Sigmoid colon (tissue), 4 donors: Measurements from ENCODE around the gene KCNK6.

Experiments
- EP300 ChIP-seq, 4 donors: sonication (generic); formaldehyde crosslinking; IDR thresholded peaks; one replicate each; pipeline ENCODE4 v1.6.1; 2017; ENCODE audit warnings: antibody characterized with exemption in 4 of 4
- POLR2A ChIP-seq, 2 donors: fragments of 450-650 bp; IDR thresholded peaks; one replicate each; pipeline ENCODE4 v1.6.1; 2016; ENCODE audit warnings: antibody characterized with exemption in 2 of 2, mild to moderate bottlenecking in 2 of 2, moderate library complexity in 2 of 2
- TF ChIP-seq, protein P1 (sequence below), 4 experiments: fragments of 450-650 bp in 3 of 4; fragments of 200-600 bp in 1 of 4; IDR thresholded peaks; one replicate each; pipeline ENCODE4 v1.5.1; 2016 to 2019; ENCODE audit warnings: antibody characterized with exemption in 4 of 4, mild to moderate bottlenecking in 3 of 4, moderate library complexity in 2 of 4

DNA sequence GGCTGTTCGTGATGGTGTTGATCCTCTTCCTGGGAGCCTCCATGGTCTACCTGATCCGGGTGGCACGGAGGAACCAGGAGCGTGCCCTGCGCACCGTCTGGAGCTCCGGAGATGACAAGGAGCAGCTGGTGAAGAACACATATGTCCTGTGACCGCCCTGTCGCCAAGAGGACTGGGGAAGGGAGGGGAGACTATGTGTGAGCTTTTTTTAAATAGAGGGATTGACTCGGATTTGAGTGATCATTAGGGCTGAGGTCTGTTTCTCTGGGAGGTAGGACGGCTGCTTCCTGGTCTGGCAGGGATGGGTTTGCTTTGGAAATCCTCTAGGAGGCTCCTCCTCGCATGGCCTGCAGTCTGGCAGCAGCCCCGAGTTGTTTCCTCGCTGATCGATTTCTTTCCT lies 27.8 kb upstream of the KCNK6 start:
- TF ChIP-seq, protein P1, sequence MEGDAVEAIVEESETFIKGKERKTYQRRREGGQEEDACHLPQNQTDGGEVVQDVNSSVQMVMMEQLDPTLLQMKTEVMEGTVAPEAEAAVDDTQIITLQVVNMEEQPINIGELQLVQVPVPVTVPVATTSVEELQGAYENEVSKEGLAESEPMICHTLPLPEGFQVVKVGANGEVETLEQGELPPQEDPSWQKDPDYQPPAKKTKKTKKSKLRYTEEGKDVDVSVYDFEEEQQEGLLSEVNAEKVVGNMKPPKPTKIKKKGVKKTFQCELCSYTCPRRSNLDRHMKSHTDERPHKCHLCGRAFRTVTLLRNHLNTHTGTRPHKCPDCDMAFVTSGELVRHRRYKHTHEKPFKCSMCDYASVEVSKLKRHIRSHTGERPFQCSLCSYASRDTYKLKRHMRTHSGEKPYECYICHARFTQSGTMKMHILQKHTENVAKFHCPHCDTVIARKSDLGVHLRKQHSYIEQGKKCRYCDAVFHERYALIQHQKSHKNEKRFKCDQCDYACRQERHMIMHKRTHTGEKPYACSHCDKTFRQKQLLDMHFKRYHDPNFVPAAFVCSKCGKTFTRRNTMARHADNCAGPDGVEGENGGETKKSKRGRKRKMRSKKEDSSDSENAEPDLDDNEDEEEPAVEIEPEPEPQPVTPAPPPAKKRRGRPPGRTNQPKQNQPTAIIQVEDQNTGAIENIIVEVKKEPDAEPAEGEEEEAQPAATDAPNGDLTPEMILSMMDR (IDR thresholded peaks at IDR 0.05): no peak
- TF ChIP-seq POLR2A (IDR thresholded peaks at IDR 0.05): no peak
- TF ChIP-seq EP300 (IDR thresholded peaks at IDR 0.05): no peak
